Hindlimb muscle (tissue), 1 donor: ENCODE results near the gene NAPSA. TPM values are rescaled to one million over a fixed set of nuclear protein-coding genes. Genes with fewer than 3 reads are reported as not detected.
"Not testable (repeated sequence)": the region's sequence is repeated elsewhere in the genome, so short reads cannot be mapped to it uniquely, and the experiment has no call there.

Experiments
- DNase-seq: peaks from one replicate; pipeline ENCODE4 v3.0.0-alpha.2; 2013
- polyA plus RNA-seq: library from polyadenylated mRNA; unstranded; fragments of 120-200 nt; gene quantifications from one replicate; pipeline ENCODE4 v1.2.1, GENCODE V29; 2013; ENCODE audit not compliant: insufficient read length

Gene NAPSA
- polyA plus RNA-seq, result 0.74 TPM

GRCh38 chr19:50365434-50366306 is at the start of gene NAPSA:
Gene NAPSA (minus strand): TSS chr19:50365639. CDS start chr19:50365621, 18 bp downstream.
- DNase-seq, result no peak

- DNase-seq, result no peak
These were observed 48.1 kb upstream of the NAPSA start for GRCh38 chr19:50413531-50413930.

GRCh38 chr19:50413096-50413495 is 47.7 kb upstream of the NAPSA start:
- no peak for DNase-seq

GRCh38 chr19:50412419-50412818 is 47.0 kb upstream of the NAPSA start:
- DNase-seq, result no peak

GRCh38 chr19:50410109-50410508 is 44.7 kb upstream of the NAPSA start:
- no peak for DNase-seq

GRCh38 chr19:50409347-50409746 is 43.9 kb upstream of the NAPSA start:
- DNase-seq, result no peak

- DNase-seq, result no peak
These were observed 41.4 kb upstream of the NAPSA start for GRCh38 chr19:50406829-50407228.

GRCh38 chr19:50406156-50406820 is 40.8 kb upstream of the NAPSA start:
- no peak for DNase-seq

- no peak for DNase-seq
These were observed 37.3 kb upstream of the NAPSA start for GRCh38 chr19:50402544-50403301.

- no peak for DNase-seq
These were observed 36.4 kb upstream of the NAPSA start for GRCh38 chr19:50401605-50402450.

GRCh38 chr19:50399368-50399745 is 33.9 kb upstream of the NAPSA start:
- no peak for DNase-seq

- no peak for DNase-seq
These were observed 33.4 kb upstream of the NAPSA start for GRCh38 chr19:50398675-50399367.

GRCh38 chr19:50394017-50394416 is 28.6 kb upstream of the NAPSA start:
- DNase-seq, result no peak

- DNase-seq, result no peak
These were observed 28.1 kb upstream of the NAPSA start for GRCh38 chr19:50393589-50393988.

GRCh38 chr19:50392759-50393158 is 27.3 kb upstream of the NAPSA start:
- no peak for DNase-seq

GRCh38 chr19:50390952-50391351 is 25.5 kb upstream of the NAPSA start:
- not testable (repeated sequence) for DNase-seq

- not testable (repeated sequence) for DNase-seq
These were observed 24.9 kb upstream of the NAPSA start for GRCh38 chr19:50390295-50390694.

- no peak for DNase-seq
These were observed 22.4 kb upstream of the NAPSA start for GRCh38 chr19:50387868-50388245.

- no peak for DNase-seq
These were observed 21.9 kb upstream of the NAPSA start for GRCh38 chr19:50387176-50387867.

- DNase-seq, result no peak
These were observed 19.5 kb upstream of the NAPSA start for GRCh38 chr19:50384685-50385535.
